Measurements from ENCODE around the gene EVX2. TPM values are rescaled to one million over a fixed set of nuclear protein-coding genes. Genes with fewer than 3 reads are reported as not detected.

EVX2 gene
- total RNA-seq, 2 experiments from 2014 or later: not detected

- no peak for DNase-seq
- no peak overlapping the region for H3K4me3 Mint-ChIP-seq
These were observed 16.0 kb downstream of the EVX2 start for GRCh38 chr2:176067589-176068418.

DNA sequence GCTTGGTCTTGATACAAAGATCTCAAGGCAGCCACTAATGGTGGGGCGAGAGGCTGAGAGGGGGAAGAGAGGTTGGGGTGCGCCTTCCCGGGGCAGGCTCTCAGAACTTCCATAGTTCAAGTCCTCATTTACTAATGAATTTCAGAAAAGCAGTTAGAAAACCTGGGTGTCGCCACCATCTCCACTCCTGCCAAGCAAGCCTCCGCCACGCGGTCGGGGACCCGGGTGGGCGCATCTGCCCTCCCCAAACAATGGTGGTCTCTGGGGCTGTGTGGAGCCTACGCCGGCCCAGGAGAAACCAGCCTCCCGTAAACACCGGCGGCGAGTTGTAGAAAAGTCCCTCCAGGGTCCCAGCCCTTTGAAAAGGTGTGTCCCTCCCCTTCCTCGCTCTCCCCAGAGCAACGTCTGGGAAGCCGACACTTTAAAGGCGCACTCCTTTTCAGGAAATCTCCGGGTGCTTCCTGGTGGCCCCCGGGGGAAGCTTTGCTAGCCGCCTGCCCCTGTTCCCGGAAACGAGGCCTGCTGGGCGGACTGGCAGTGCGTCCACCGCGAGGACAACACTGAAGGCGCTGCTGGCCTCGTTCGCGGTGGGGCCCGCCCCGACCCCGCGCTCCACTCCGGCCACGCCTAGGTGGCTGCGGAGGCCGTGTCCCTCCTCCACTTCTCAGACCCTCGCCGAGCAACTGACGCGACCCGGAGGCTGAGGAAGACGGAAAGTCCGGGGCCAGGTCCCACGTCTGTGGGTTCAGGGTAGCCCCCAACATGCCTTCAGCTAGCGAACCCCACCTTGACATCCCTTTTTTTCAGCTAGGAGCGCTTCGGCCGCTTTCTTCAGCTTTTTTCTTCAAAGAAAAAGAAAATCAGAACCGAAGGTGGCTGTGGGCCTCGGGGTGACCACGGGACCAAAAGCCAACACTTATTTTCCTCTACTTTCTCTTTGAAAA lies 16.8 kb downstream of the EVX2 start:
- no peak for ATAC-seq (ENCODE audit: poor library complexity)
- Mint-ChIP-seq H3K9me3 (no peaks in the 10 kb centered on the region), H3K4me3 (no peak overlapping the region), H3K27ac (no peak overlapping the region), H3K4me1 (ENCODE audit: low read depth) (peaks cover 6% of the 10 kb centered on the region), H3K36me3 (ENCODE audit: low read depth) (no peaks in the 10 kb centered on the region), H3K27me3 (peaks cover 91% of the 10 kb centered on the region)
- ChIA-PET POLR2A (no interaction called here), CTCF (no interaction called here)
- Histone ChIP-seq H3K27me3 (ENCODE audit: control insufficient read depth in 1 of 2, insufficient read depth in 2 of 2, low read length in 2 of 2) (peaks cover 60 to 82% of the 10 kb centered on the region in 2 experiments), H3K4me1 (ENCODE audit: insufficient read depth, low read length) (peaks cover 21% of the 10 kb centered on the region), H3K27ac (ENCODE audit: low read depth in 1 of 2, low read length in 2 of 2) (no peak overlapping the region), H3K36me3 (ENCODE audit: insufficient read depth, low read length) (no peaks in the 10 kb centered on the region), H3K9me3 (ENCODE audit: control insufficient read depth in 1 of 2, insufficient read depth in 1 of 2, low read length in 2 of 2) (peaks cover 0 to 39% of the 10 kb centered on the region in 2 experiments), H3K4me3 (ENCODE audit: low read length) (no peak overlapping the region)
- intact Hi-C loops (cut with DNase I, micrococcal nuclease): no loop called here
- no peak for DNase-seq
- TF ChIP-seq CTCF (IDR thresholded peaks at IDR 0.05): no peak

More at GRCh38 chr2:176067589-176068418, 16.0 kb downstream of the EVX2 start:
- H3K27me3 ChIP-seq (ENCODE audit: control insufficient read depth in 1 of 2, insufficient read depth in 2 of 2, low read length in 2 of 2): peaks cover 66 to 83% of the 10 kb centered on the region in 2 experiments
- Mint-ChIP-seq H3K27ac (no peak overlapping the region), H3K9me3 (no peaks in the 10 kb centered on the region), H3K27me3 (peaks cover 91% of the 10 kb centered on the region), H3K4me1 (ENCODE audit: low read depth) (peaks cover 6% of the 10 kb centered on the region), H3K36me3 (ENCODE audit: low read depth) (no peaks in the 10 kb centered on the region)
- intact Hi-C loops (cut with DNase I, micrococcal nuclease): no loop called here
- CTCF ChIA-PET: no interaction called here
- TF ChIP-seq CTCF (IDR thresholded peaks at IDR 0.05): no peak
- H3K9me3 ChIP-seq (ENCODE audit: control insufficient read depth in 1 of 2, insufficient read depth in 1 of 2, low read length in 2 of 2): peaks cover 0 to 44% of the 10 kb centered on the region in 2 experiments
- H3K36me3 ChIP-seq (ENCODE audit: insufficient read depth, low read length): no peaks in the 10 kb centered on the region
- no peak overlapping the region for H3K4me3 ChIP-seq (ENCODE audit: low read length)
- no peak overlapping the region for H3K27ac ChIP-seq (ENCODE audit: low read depth in 1 of 2, low read length in 2 of 2)
- POLR2A ChIA-PET: no interaction called here
- peaks cover 23% of the 10 kb centered on the region for H3K4me1 ChIP-seq (ENCODE audit: insufficient read depth, low read length)
- ATAC-seq (ENCODE audit: poor library complexity): no peak

GRCh38 chr2:176063958-176064357 lies 19.8 kb downstream of the EVX2 start:
- Mint-ChIP-seq H3K4me1 (ENCODE audit: low read depth) (peaks cover 6% of the 10 kb centered on the region), H3K36me3 (ENCODE audit: low read depth) (no peaks in the 10 kb centered on the region), H3K27ac (no peak overlapping the region), H3K9me3 (no peaks in the 10 kb centered on the region), H3K27me3 (peaks cover 83% of the 10 kb centered on the region), H3K4me3 (no peak overlapping the region)
- intact Hi-C loops (cut with DNase I, micrococcal nuclease): no loop called here
- ATAC-seq (ENCODE audit: poor library complexity) (no peak), DNase-seq (no peak)
- Histone ChIP-seq H3K4me1 (ENCODE audit: insufficient read depth, low read length) (peaks cover 17% of the 10 kb centered on the region), H3K27me3 (ENCODE audit: control insufficient read depth in 1 of 2, insufficient read depth in 2 of 2, low read length in 2 of 2) (peaks cover 34 to 63% of the 10 kb centered on the region in 2 experiments), H3K36me3 (ENCODE audit: insufficient read depth, low read length) (no peaks in the 10 kb centered on the region), H3K27ac (ENCODE audit: low read depth in 1 of 2, low read length in 2 of 2) (no peak overlapping the region), H3K4me3 (ENCODE audit: low read length) (no peak overlapping the region), H3K9me3 (ENCODE audit: control insufficient read depth in 1 of 2, insufficient read depth in 1 of 2, low read length in 2 of 2) (peaks cover 0 to 29% of the 10 kb centered on the region in 2 experiments)
- ChIA-PET POLR2A (no interaction called here), CTCF (no interaction called here)
- TF ChIP-seq CTCF (IDR thresholded peaks at IDR 0.05): no peak
